Endothelial cell of umbilical vein (primary cell): ENCODE data around the gene STUM. TPM values are rescaled to one million over a fixed set of nuclear protein-coding genes. Genes with fewer than 3 reads are reported as not detected.

Experiments
- BruUV-seq: library from RNA; stranded (reverse); fragments of 400-500 nt; replicated peaks from 2 replicates; lab custom pipeline; 2021; lab: Mats Ljungman, UMichigan
- CTCF ChIA-PET: fragments of 300-600, 350-600 bp; sonication (Branson Sonifier 250); formaldehyde crosslinking; loops from one replicate; lab custom pipeline; 2021; ENCODE audit warnings: antibody characterized with exemption, inconsistent platforms; lab: Charles Lee
- POLR2A ChIA-PET: fragments of 300-600, 350-600 bp; sonication (Branson Sonifier 250); formaldehyde crosslinking; loops from one replicate; lab custom pipeline; 2021; ENCODE audit warnings: antibody characterized with exemption, inconsistent platforms; lab: Charles Lee
- DNase-seq: peaks from one replicate; pipeline ENCODE4 v3.0.0-alpha.2; 2011; ENCODE audit warnings: low read depth, low spot score
- FAIRE-seq: peaks from 2 replicates; lab custom pipeline; 2011; peaks lifted over from hg19 to GRCh38; lab: Jason Lieb, UNC
- H2AFZ ChIP-seq: 2 replicates; pipeline ENCODE4 v1.6.0; 2012; ENCODE audit warnings: low read depth, low read length, control low read depth, inconsistent platforms
- H3K27ac ChIP-seq: 2 replicates; pipeline ENCODE4 v1.5.1; 2011; ENCODE audit warnings: low read depth, mild to moderate bottlenecking, control low read depth, low read length, moderate library complexity; ENCODE audit not compliant: insufficient read depth
- H3K27me3 ChIP-seq, 2 experiments: 2 replicates each; pipeline versions ENCODE4 v1.6.0 to v1.6.1; 2011; ENCODE audit warnings: low read length in 2 of 2, mixed read lengths in 1 of 2; ENCODE audit not compliant: control insufficient read depth in 2 of 2, insufficient read depth in 2 of 2
- H3K36me3 ChIP-seq, 2 experiments: 2 replicates in 1 of 2; 3 replicates in 1 of 2; pipeline ENCODE4 v1.5.1; 2011; ENCODE audit warnings: low read length in 2 of 2, mild to moderate bottlenecking in 1 of 2, moderate library complexity in 1 of 2; ENCODE audit not compliant: control insufficient read depth in 2 of 2, insufficient read depth in 2 of 2; ENCODE audit errors: extremely low read depth in 1 of 2
- H3K4me1 ChIP-seq: 3 replicates; pipeline ENCODE4 v1.5.1; 2011; ENCODE audit warnings: mild to moderate bottlenecking, low read length; ENCODE audit not compliant: control insufficient read depth, insufficient read depth; ENCODE audit errors: extremely low read depth
- H3K4me2 ChIP-seq: 2 replicates; pipeline ENCODE4 v1.6.1; 2011; ENCODE audit warnings: low read length, control low read depth, mixed read lengths; ENCODE audit not compliant: insufficient read depth
- H3K4me3 ChIP-seq, 3 experiments: fragments of 200-600 bp in 1 of 3; sonication (generic), shearing (Covaris generic) in 1 of 3; replicated peaks in 1 of 3; 2 replicates each; pipeline ENCODE4 v1.5.1; 2011 to 2016; ENCODE audit warnings: control low read depth in 3 of 3, low read length in 3 of 3, mild to moderate bottlenecking in 2 of 3, inconsistent platforms in 1 of 3, low read depth in 1 of 3, moderate library complexity in 1 of 3; ENCODE audit not compliant: insufficient read depth in 1 of 3
- H3K79me2 ChIP-seq: 2 replicates; pipeline ENCODE4 v1.6.0; 2012; ENCODE audit warnings: low read length, inconsistent platforms; ENCODE audit not compliant: control insufficient read depth, insufficient read depth
- H3K9ac ChIP-seq: replicated peaks from 2 replicates; pipeline ENCODE3; 2011; ENCODE audit warnings: low read length, control low read depth; ENCODE audit not compliant: insufficient read depth; ENCODE audit errors: extremely low read depth
- H3K9me1 ChIP-seq: replicated peaks from 3 replicates; pipeline ENCODE4 v1.6.0; 2011; ENCODE audit warnings: mild to moderate bottlenecking, low read length; ENCODE audit not compliant: control insufficient read depth, insufficient read depth; ENCODE audit errors: extremely low read depth
- H3K9me3 ChIP-seq: replicated peaks from 2 replicates; pipeline ENCODE4 v1.5.1; 2012; ENCODE audit warnings: low read length, inconsistent platforms; ENCODE audit not compliant: control insufficient read depth, insufficient read depth
- H4K20me1 ChIP-seq: replicated peaks from 2 replicates; pipeline ENCODE3; 2011; ENCODE audit warnings: mild to moderate bottlenecking, low read length; ENCODE audit not compliant: control insufficient read depth, insufficient read depth; ENCODE audit errors: extremely low read depth
- CTCF ChIP-seq, 2 donors: IDR thresholded peaks; 1 replicate in 1 of 2; 2 replicates in 1 of 2; pipeline ENCODE4 v1.5.1; 2011; ENCODE audit warnings: low read length in 2 of 2, mild to moderate bottlenecking in 2 of 2, moderate library complexity in 2 of 2, control low read depth in 1 of 2, inconsistent platforms in 1 of 2, low read depth in 1 of 2; ENCODE audit not compliant: insufficient read depth in 1 of 2; ENCODE audit errors: extremely low read depth in 1 of 2
- EZH2 ChIP-seq: IDR thresholded peaks from 2 replicates; pipeline ENCODE4 v1.6.1; 2012; ENCODE audit warnings: borderline replicate concordance, low read depth, mild to moderate bottlenecking, moderate library complexity, low read length, inconsistent platforms; ENCODE audit not compliant: severe bottlenecking
- FOS ChIP-seq: IDR thresholded peaks from 2 replicates; pipeline ENCODE4 v1.6.1; 2011; ENCODE audit warnings: mild to moderate bottlenecking, low read length, moderate library complexity, borderline replicate concordance; ENCODE audit not compliant: insufficient read depth
- GATA2 ChIP-seq: IDR thresholded peaks from 2 replicates; pipeline ENCODE4 v1.7.0; 2011; ENCODE audit warnings: low read depth, mild to moderate bottlenecking, moderate library complexity, mixed read lengths, low read length; ENCODE audit not compliant: insufficient read length, insufficient read depth
- JUN ChIP-seq: IDR thresholded peaks from 2 replicates; pipeline ENCODE4 v1.6.1; 2011; ENCODE audit warnings: borderline replicate concordance, low read depth; ENCODE audit not compliant: insufficient read length, insufficient read depth
- MAX ChIP-seq: IDR thresholded peaks from 2 replicates; pipeline ENCODE4 v1.6.1; 2011; ENCODE audit not compliant: insufficient read depth, insufficient read length
- MYC ChIP-seq: IDR thresholded peaks from one replicate; pipeline ENCODE4 v1.6.1; 2011; ENCODE audit warnings: mild to moderate bottlenecking, low read depth, low read length
- POLR2A ChIP-seq: IDR thresholded peaks from 2 replicates; pipeline ENCODE4 v1.6.1; 2012; ENCODE audit warnings: low read depth, mild to moderate bottlenecking, control low read depth, low read length
- POLR2AphosphoS5 ChIP-seq: IDR thresholded peaks from 2 replicates; pipeline ENCODE4 v1.6.1; 2012; ENCODE audit warnings: low read depth, mild to moderate bottlenecking, control low read depth, low read length, moderate library complexity; ENCODE audit not compliant: insufficient read depth
- dilution Hi-C: fragments of 300-500 bp; cut with MboI; formaldehyde crosslinking; loops from one replicate; pipeline ENCODE4 v1.15.0; 2019; ENCODE audit warnings: low sequenced_read_pairs; ENCODE audit not compliant: extremely low pct_ligation_motif_present
- intact Hi-C: fragments of 100-400 bp; cut with micrococcal nuclease; formaldehyde crosslinking; loops from one replicate; pipeline ENCODE4 v1.10.0; 2022
- polyA plus RNA-seq, 4 experiments: library from polyadenylated mRNA; depleted of rRNA in 3 of 4; stranded (reverse) in 3 of 4; unstranded in 1 of 4; fragments of >200 nt; gene quantifications; 2 replicates each; pipeline versions ENCODE4 v1.2.1 to v1.2.3, GENCODE V29; 2011 to 2012; ENCODE audit warnings: missing spikeins in 1 of 4
- total RNA-seq: library from RNA; stranded (reverse); gene quantifications from 2 replicates; pipeline ENCODE4 v1.2.3, GENCODE V29; 2021

Gene STUM
- total and polyA plus RNA-seq, 2 donors (not counting 3 experiments of a cell fraction or from before 2014, with no cell fraction given) = not detected

- no TSS peak for BruUV-seq
- H3K4me3 ChIP-seq = no peak overlapping the region
- ChIA-PET POLR2A (no interaction called here), CTCF (interaction anchor here (1.5 kb wide), 1 partner anchor 12 kb away, joined by 4 read pairs; no protein-coding TSS in a partner anchor)
- no peak overlapping the region for H3K4me2 ChIP-seq
- peaks cover 2 to 9% of the 10 kb centered on the region in 2 experiments for H3K27me3 ChIP-seq
- no peaks in the 10 kb centered on the region for H3K9me3 ChIP-seq
- no peak for FAIRE-seq
- intact Hi-C loops = no loop called here
- no peak overlapping the region for H2AFZ ChIP-seq
- no peak for DNase-seq
- TF ChIP-seq POLR2AphosphoS5 = no peak
- no peak for TF ChIP-seq MAX
- no peak for TF ChIP-seq EZH2
- no peaks in the 10 kb centered on the region for H3K79me2 ChIP-seq
- H3K9me1 ChIP-seq = no peaks in the 10 kb centered on the region
- no peaks in the 10 kb centered on the region for H3K4me1 ChIP-seq
- H4K20me1 ChIP-seq = no peaks in the 10 kb centered on the region
- H3K27ac ChIP-seq = no peak overlapping the region
- H3K9ac ChIP-seq = no peak overlapping the region
- dilution Hi-C loops = no loop called here
- H3K36me3 ChIP-seq = no peaks in the 10 kb centered on the region
Measured at GRCh38 chr1:226512076-226512728, 36.4 kb upstream of the STUM start.

- BruUV-seq = no TSS peak
- FAIRE-seq = no peak
- no peak for DNase-seq
- Histone ChIP-seq H3K9me3 (no peaks in the 10 kb centered on the region), H3K36me3 (no peaks in the 10 kb centered on the region), H3K27me3 (peaks cover 0 to 5% of the 10 kb centered on the region in 2 experiments), H3K9me1 (no peaks in the 10 kb centered on the region), H3K79me2 (no peaks in the 10 kb centered on the region), H3K4me2 (no peak overlapping the region), H3K4me1 (no peaks in the 10 kb centered on the region), H3K9ac (no peak overlapping the region), H3K27ac (no peak overlapping the region), H3K4me3 (no peak overlapping the region), H4K20me1 (no peaks in the 10 kb centered on the region), H2AFZ (no peak overlapping the region)
- intact Hi-C loops (no loop called here), dilution Hi-C loops (no loop called here)
- ChIA-PET CTCF (no interaction called here), POLR2A (no interaction called here)
- TF ChIP-seq EZH2 (no peak), MAX (no peak), GATA2 (no peak), CTCF (IDR thresholded peaks at IDR 0.05; ENCODE audit: extremely low read depth in 1 of 2, insufficient read depth in 1 of 2, low read depth in 1 of 2, low read length in 2 of 2) (no peak), FOS (no peak), MYC (no peak), POLR2A (no peak), JUN (no peak), POLR2AphosphoS5 (no peak)
Measured at GRCh38 chr1:226518375-226518774, 30.2 kb upstream of the STUM start.
